Measurements from ENCODE around the gene DLG2. TPM values are rescaled to one million over a fixed set of nuclear protein-coding genes. Genes with fewer than 3 reads are reported as not detected.

The DLG2 gene
- total RNA-seq, 2 experiments from 2014 or later: 2.0 to 2.1 TPM

- POLR2A ChIA-PET: no interaction called here
Observed at GRCh38 chr11:83441601-83442000, 2185.5 kb downstream of the DLG2 start.

GRCh38 chr11:83441171-83441570 lies 2186.0 kb downstream of the DLG2 start:
- Mint-ChIP-seq H3K4me1 (ENCODE audit: low read depth) (no peaks in the 10 kb centered on the region), H3K36me3 (ENCODE audit: low read depth) (no peaks in the 10 kb centered on the region), H3K27ac (no peak overlapping the region), H3K27me3 (no peaks in the 10 kb centered on the region), H3K4me3 (no peak overlapping the region), H3K9me3 (no peaks in the 10 kb centered on the region)
- ATAC-seq (ENCODE audit: poor library complexity) (no peak), DNase-seq (no peak)
- Histone ChIP-seq H3K36me3 (ENCODE audit: insufficient read depth, low read length) (no peaks in the 10 kb centered on the region), H3K4me3 (ENCODE audit: low read length) (no peak overlapping the region), H3K9me3 (ENCODE audit: control insufficient read depth in 1 of 2, insufficient read depth in 1 of 2, low read length in 2 of 2) (no peaks in the 10 kb centered on the region), H3K4me1 (ENCODE audit: insufficient read depth, low read length) (no peaks in the 10 kb centered on the region), H3K27me3 (ENCODE audit: control insufficient read depth in 1 of 2, insufficient read depth in 2 of 2, low read length in 2 of 2) (peaks cover 0 to 4% of the 10 kb centered on the region in 2 experiments), H3K27ac (ENCODE audit: low read depth in 1 of 2, low read length in 2 of 2) (no peak overlapping the region)
- POLR2A ChIA-PET: no interaction called here
- CTCF ChIA-PET: no interaction called here
- intact Hi-C loops (cut with DNase I, micrococcal nuclease): no loop called here
- TF ChIP-seq, protein P1, sequence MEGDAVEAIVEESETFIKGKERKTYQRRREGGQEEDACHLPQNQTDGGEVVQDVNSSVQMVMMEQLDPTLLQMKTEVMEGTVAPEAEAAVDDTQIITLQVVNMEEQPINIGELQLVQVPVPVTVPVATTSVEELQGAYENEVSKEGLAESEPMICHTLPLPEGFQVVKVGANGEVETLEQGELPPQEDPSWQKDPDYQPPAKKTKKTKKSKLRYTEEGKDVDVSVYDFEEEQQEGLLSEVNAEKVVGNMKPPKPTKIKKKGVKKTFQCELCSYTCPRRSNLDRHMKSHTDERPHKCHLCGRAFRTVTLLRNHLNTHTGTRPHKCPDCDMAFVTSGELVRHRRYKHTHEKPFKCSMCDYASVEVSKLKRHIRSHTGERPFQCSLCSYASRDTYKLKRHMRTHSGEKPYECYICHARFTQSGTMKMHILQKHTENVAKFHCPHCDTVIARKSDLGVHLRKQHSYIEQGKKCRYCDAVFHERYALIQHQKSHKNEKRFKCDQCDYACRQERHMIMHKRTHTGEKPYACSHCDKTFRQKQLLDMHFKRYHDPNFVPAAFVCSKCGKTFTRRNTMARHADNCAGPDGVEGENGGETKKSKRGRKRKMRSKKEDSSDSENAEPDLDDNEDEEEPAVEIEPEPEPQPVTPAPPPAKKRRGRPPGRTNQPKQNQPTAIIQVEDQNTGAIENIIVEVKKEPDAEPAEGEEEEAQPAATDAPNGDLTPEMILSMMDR (IDR thresholded peaks at IDR 0.05): no peak

More at GRCh38 chr11:83441601-83442000, 2185.5 kb downstream of the DLG2 start:
- H3K27ac ChIP-seq (ENCODE audit: low read depth in 1 of 2, low read length in 2 of 2): no peak overlapping the region
- intact Hi-C loops (cut with DNase I, micrococcal nuclease): no loop called here
- no peaks in the 10 kb centered on the region for H3K27me3 Mint-ChIP-seq
- H3K4me3 ChIP-seq (ENCODE audit: low read length): no peak overlapping the region
- H3K4me1 Mint-ChIP-seq (ENCODE audit: low read depth): no peaks in the 10 kb centered on the region
- CTCF ChIA-PET: no interaction called here
- H3K9me3 ChIP-seq (ENCODE audit: control insufficient read depth in 1 of 2, insufficient read depth in 1 of 2, low read length in 2 of 2): no peaks in the 10 kb centered on the region
- H3K9me3 Mint-ChIP-seq: no peaks in the 10 kb centered on the region
- no peak overlapping the region for H3K27ac Mint-ChIP-seq
- H3K4me1 ChIP-seq (ENCODE audit: insufficient read depth, low read length): no peaks in the 10 kb centered on the region
- H3K27me3 ChIP-seq (ENCODE audit: control insufficient read depth in 1 of 2, insufficient read depth in 2 of 2, low read length in 2 of 2): peaks cover 0 to 4% of the 10 kb centered on the region in 2 experiments
- DNase-seq: no peak
- TF ChIP-seq, protein P1 (IDR thresholded peaks at IDR 0.05): no peak
- no peak for ATAC-seq (ENCODE audit: poor library complexity)
- no peaks in the 10 kb centered on the region for H3K36me3 ChIP-seq (ENCODE audit: insufficient read depth, low read length)
- H3K4me3 Mint-ChIP-seq: no peak overlapping the region
- no peaks in the 10 kb centered on the region for H3K36me3 Mint-ChIP-seq (ENCODE audit: low read depth)

DNA sequence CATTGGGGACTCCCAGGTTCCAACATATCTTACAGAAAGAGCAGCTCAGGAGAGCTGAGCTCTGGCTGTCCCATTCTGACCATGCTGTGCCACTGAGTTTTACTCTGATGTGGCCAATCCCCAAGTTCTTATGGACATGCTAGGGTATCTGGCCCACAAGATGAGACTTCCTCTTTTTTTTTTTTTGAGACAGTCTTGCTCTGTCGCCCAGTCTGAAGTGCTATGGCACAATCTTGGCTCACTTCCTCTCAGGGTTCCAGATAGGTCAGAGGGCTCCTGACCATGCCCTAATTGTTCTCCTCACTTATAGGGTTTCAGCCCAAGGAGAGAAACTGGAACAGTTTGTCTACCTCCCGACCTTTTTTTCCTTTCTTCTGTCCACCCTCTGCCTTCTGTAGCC lies 2188.7 kb downstream of the DLG2 start:
- Histone ChIP-seq H3K9me3 (ENCODE audit: control insufficient read depth in 1 of 2, insufficient read depth in 1 of 2, low read length in 2 of 2) (no peaks in the 10 kb centered on the region), H3K4me3 (ENCODE audit: low read length) (no peak overlapping the region), H3K4me1 (ENCODE audit: insufficient read depth, low read length) (no peaks in the 10 kb centered on the region), H3K36me3 (ENCODE audit: insufficient read depth, low read length) (no peaks in the 10 kb centered on the region), H3K27ac (ENCODE audit: low read depth in 1 of 2, low read length in 2 of 2) (no peak overlapping the region), H3K27me3 (ENCODE audit: control insufficient read depth in 1 of 2, insufficient read depth in 2 of 2, low read length in 2 of 2) (peaks cover 0 to 4% of the 10 kb centered on the region in 2 experiments)
- DNase-seq (no peak), ATAC-seq (ENCODE audit: poor library complexity) (no peak)
- intact Hi-C loops (cut with DNase I, micrococcal nuclease): no loop called here
- ChIA-PET POLR2A (no interaction called here), CTCF (no interaction called here)
- Mint-ChIP-seq H3K27ac (no peak overlapping the region), H3K9me3 (no peaks in the 10 kb centered on the region), H3K4me3 (no peak overlapping the region), H3K36me3 (ENCODE audit: low read depth) (no peaks in the 10 kb centered on the region), H3K27me3 (no peaks in the 10 kb centered on the region), H3K4me1 (ENCODE audit: low read depth) (no peaks in the 10 kb centered on the region)
- TF ChIP-seq, protein P1 (IDR thresholded peaks at IDR 0.05): no peak
